Muscle of leg (tissue), 11 donors: ENCODE measurements around the gene UBAP2. TPM values are rescaled to one million over a fixed set of nuclear protein-coding genes. Genes with fewer than 3 reads are reported as not detected.
A peak's percentile ranks its signal among the peaks of the same experiment; 100 is the strongest.
"Not testable (repeated sequence)": the region's sequence is repeated elsewhere in the genome, so short reads cannot be mapped to it uniquely, and the experiment has no call there.

Source experiments
- DNase-seq: peaks from one replicate; pipeline ENCODE4 v3.0.0; 2013
- H3K27ac ChIP-seq: one replicate; pipeline ENCODE4 v1.5.1; 2013; ENCODE audit warnings: mild to moderate bottlenecking, low read length, control low read depth
- H3K27me3 ChIP-seq: one replicate; pipeline ENCODE4 v1.6.1; 2013; ENCODE audit warnings: low read length; ENCODE audit not compliant: control insufficient read depth, insufficient read depth
- H3K36me3 ChIP-seq: one replicate; pipeline ENCODE4 v1.6.1; 2013; ENCODE audit warnings: low read length; ENCODE audit not compliant: control insufficient read depth, insufficient read depth
- H3K4me1 ChIP-seq: one replicate; pipeline ENCODE4 v1.6.1; 2013; ENCODE audit warnings: low read length; ENCODE audit not compliant: control insufficient read depth, insufficient read depth
- H3K4me3 ChIP-seq: one replicate; pipeline ENCODE4 v1.5.1; 2013; ENCODE audit warnings: low read length, control low read depth
- H3K9me3 ChIP-seq: replicated peaks from 2 replicates; pipeline ENCODE4 v1.6.1; 2013; ENCODE audit warnings: low read depth, low read length; ENCODE audit not compliant: control insufficient read depth
- WGBS: methylation state at CpG from one replicate; pipeline ENCODE4 v1.1.5; 2013; ENCODE audit warnings: missing lambda C conversion rate; ENCODE audit not compliant: insufficient coverage; 5-methylcytosine and 5-hydroxymethylcytosine counted together
- polyA plus RNA-seq, 8 donors: library from polyadenylated mRNA; unstranded; fragments of 120-200 nt; gene quantifications; one replicate each; pipeline versions ENCODE4 v1.2.1 to v1.2.3, GENCODE V29; 2013; ENCODE audit warnings: inconsistent platforms in 1 of 8, low replicate concordance in 1 of 8; ENCODE audit not compliant: insufficient read length in 8 of 8, insufficient read depth in 1 of 8
- total RNA-seq: library from RNA; stranded (reverse); fragments of 120-200 nt; gene quantifications from one replicate; pipeline ENCODE4 v1.2.4, GENCODE V29; 2013

UBAP2 gene
- total and polyA plus RNA-seq, 9 donors: 51.4 to 89.8 (median 65.6) TPM

GRCh38 chr9:33988219-33988890 lies 60.3 kb downstream of the UBAP2 start:
- no peak for DNase-seq
- no peaks in the 10 kb centered on the region for H3K9me3 ChIP-seq
- H3K4me1 ChIP-seq: no peaks in the 10 kb centered on the region
- WGBS: 90% methylated on average over 3 of the region's 5 CpGs
- no peak overlapping the region for H3K27ac ChIP-seq
- no peaks in the 10 kb centered on the region for H3K27me3 ChIP-seq
- H3K4me3 ChIP-seq: no peak overlapping the region
- peaks cover 46% of the 10 kb centered on the region for H3K36me3 ChIP-seq

- H3K4me3 ChIP-seq: no peak overlapping the region
- H3K9me3 ChIP-seq: no peaks in the 10 kb centered on the region
- no CpG with 5 or more reads among the region's 3 CpGs for WGBS
- no peak overlapping the region for H3K27ac ChIP-seq
- peaks cover 14% of the 10 kb centered on the region for H3K36me3 ChIP-seq
- H3K4me1 ChIP-seq: peaks cover 2% of the 10 kb centered on the region
- H3K27me3 ChIP-seq: no peaks in the 10 kb centered on the region
- DNase-seq: no peak
These were observed 72.3 kb downstream of the UBAP2 start for GRCh38 chr9:33976414-33976813.

GRCh38 chr9:33972698-33973097 lies 76.0 kb downstream of the UBAP2 start:
- no CpG with 5 or more reads among the region's 2 CpGs for WGBS
- Histone ChIP-seq H3K36me3 (peaks cover 17% of the 10 kb centered on the region), H3K4me3 (no peak overlapping the region), H3K27me3 (no peaks in the 10 kb centered on the region), H3K9me3 (no peaks in the 10 kb centered on the region), H3K4me1 (peaks cover 2% of the 10 kb centered on the region), H3K27ac (no peak overlapping the region)
- DNase-seq: no peak

- H3K27ac ChIP-seq: no peak overlapping the region
- no peaks in the 10 kb centered on the region for H3K9me3 ChIP-seq
- no peak for DNase-seq
- H3K4me1 ChIP-seq: no peaks in the 10 kb centered on the region
- H3K27me3 ChIP-seq: no peaks in the 10 kb centered on the region
- no peak overlapping the region for H3K4me3 ChIP-seq
- no CpG with 5 or more reads among the region's 2 CpGs for WGBS
- H3K36me3 ChIP-seq: peaks cover 19% of the 10 kb centered on the region
These were observed 84.5 kb downstream of the UBAP2 start for GRCh38 chr9:33964086-33964768.

GRCh38 chr9:33962468-33962867 lies 86.2 kb downstream of the UBAP2 start:
- H3K27ac ChIP-seq, DNase-seq, H3K27me3 ChIP-seq, H3K4me1 ChIP-seq, H3K4me3 ChIP-seq, H3K9me3 ChIP-seq: not testable (repeated sequence)
- peaks cover 23% of the 10 kb centered on the region for H3K36me3 ChIP-seq
- WGBS: no CpG with 5 or more reads among the region's 7 CpGs

- DNase-seq: no peak
- Histone ChIP-seq H3K4me3 (no peak overlapping the region), H3K27me3 (no peaks in the 10 kb centered on the region), H3K4me1 (no peaks in the 10 kb centered on the region), H3K36me3 (peaks cover 35% of the 10 kb centered on the region), H3K9me3 (no peaks in the 10 kb centered on the region), H3K27ac (no peak overlapping the region)
- no CpG with 5 or more reads among the region's 2 CpGs for WGBS
These were observed 89.0 kb downstream of the UBAP2 start for GRCh38 chr9:33959725-33960124.

GRCh38 chr9:33956544-33956943 lies 92.1 kb downstream of the UBAP2 start:
- H3K4me1 ChIP-seq: no peaks in the 10 kb centered on the region
- no peak for DNase-seq
- 100% methylated on average over 1 of the region's 4 CpGs for WGBS

GRCh38 chr9:33952066-33952465 lies 96.6 kb downstream of the UBAP2 start:
- peaks cover 33% of the 10 kb centered on the region for H3K36me3 ChIP-seq
- H3K27ac ChIP-seq: no peak overlapping the region
- WGBS: no CpG with 5 or more reads among the region's 2 CpGs

More at GRCh38 chr9:33956544-33956943, 92.1 kb downstream of the UBAP2 start:
- Histone ChIP-seq H3K36me3 (peaks cover 44% of the 10 kb centered on the region), H3K27me3 (no peaks in the 10 kb centered on the region), H3K27ac (no peak overlapping the region), H3K9me3 (no peaks in the 10 kb centered on the region), H3K4me3 (no peak overlapping the region)

GRCh38 chr9:33950371-33950770 lies 98.3 kb downstream of the UBAP2 start:
- Histone ChIP-seq H3K4me1 (no peaks in the 10 kb centered on the region), H3K27ac (no peak overlapping the region), H3K4me3 (no peak overlapping the region), H3K27me3 (no peaks in the 10 kb centered on the region), H3K9me3 (no peaks in the 10 kb centered on the region), H3K36me3 (peaks cover 29% of the 10 kb centered on the region)
- no peak for DNase-seq
- 100% methylated on average over 1 of the region's 1 CpG for WGBS

More at GRCh38 chr9:33952066-33952465, 96.6 kb downstream of the UBAP2 start:
- DNase-seq: peak; percentile 25
- no peaks in the 10 kb centered on the region for H3K4me1 ChIP-seq
- no peaks in the 10 kb centered on the region for H3K27me3 ChIP-seq
- H3K4me3 ChIP-seq: no peak overlapping the region
- H3K9me3 ChIP-seq: no peaks in the 10 kb centered on the region

- H3K4me3 ChIP-seq: no peak overlapping the region
- no peaks in the 10 kb centered on the region for H3K27me3 ChIP-seq
- H3K27ac ChIP-seq: no peak overlapping the region
- 74% methylated on average over 2 of the region's 3 CpGs for WGBS
- H3K36me3 ChIP-seq: peaks cover 34% of the 10 kb centered on the region
- H3K9me3 ChIP-seq: no peaks in the 10 kb centered on the region
- no peak for DNase-seq
- H3K4me1 ChIP-seq: no peaks in the 10 kb centered on the region
These were observed 101.7 kb downstream of the UBAP2 start for GRCh38 chr9:33946779-33947535.
